K562 (cell line): Measurements from ENCODE around the gene RNGTT. TPM values are rescaled to one million over a fixed set of nuclear protein-coding genes. Genes with fewer than 3 reads are reported as not detected.
"Not testable (repeated sequence)": the region's sequence is repeated elsewhere in the genome, so short reads cannot be mapped to it uniquely, and the experiment has no call there.

ENCODE experiments used
- ATAC-seq: fragments of 200-7000 bp; cut with Tn5 transposase; 3 replicates; pipeline ENCODE4 v1.9.1; 2020; ENCODE audit warnings: moderate library complexity
- BruUV-seq: library from RNA; stranded (reverse); fragments of 400-500 nt; replicated peaks from 2 replicates; lab custom pipeline; 2021; lab: Mats Ljungman, UMichigan
- CTCF ChIA-PET: fragments of 300-600 bp; formaldehyde crosslinking; extraction: SDS; loops from one replicate; lab custom pipeline; 2021; ENCODE audit warnings: low intra/inter-chr PET ratio; lab: Yijun Ruan, JAX
- POLR2A ChIA-PET: fragments of 300-600, 350-650 bp; sonication (Branson Sonifier 250); formaldehyde crosslinking; extraction: SDS; loops from one replicate; lab custom pipeline; 2021; ENCODE audit warnings: antibody characterized with exemption, inconsistent platforms; lab: Yijun Ruan, JAX
- DNase-seq, 4 experiments: peaks; one replicate each; pipeline versions ENCODE4 v3.0.0 to v3.0.0-alpha.2; 2011 to 2018; ENCODE audit warnings: low spot score in 3 of 4, mixed read lengths in 3 of 4; ENCODE audit errors: extremely low read depth in 1 of 4
- FAIRE-seq: peaks from 2 replicates; lab custom pipeline; 2011; peaks lifted over from hg19 to GRCh38; lab: Jason Lieb, UNC
- H2AFZ ChIP-seq: 2 replicates; pipeline ENCODE4 v1.6.0; 2011; ENCODE audit warnings: low read depth, low read length, control low read depth, inconsistent platforms
- H3K27ac ChIP-seq: fragments of 200-600 bp; 3 replicates; pipeline ENCODE4 v1.8.0; 2011; ENCODE audit warnings: low read depth, mild to moderate bottlenecking, control low read depth, inconsistent platforms, low read length, moderate library complexity, mixed read lengths; ENCODE audit errors: extremely low read depth
- H3K27me3 ChIP-seq, 2 experiments: fragments of 300-600 bp in 1 of 2; 2 replicates in 1 of 2; 3 replicates in 1 of 2; pipeline versions ENCODE4 v1.6.0 to v1.8.0; 2011; ENCODE audit warnings: inconsistent platforms in 2 of 2, low read length in 2 of 2, mild to moderate bottlenecking in 1 of 2, mixed read lengths in 1 of 2, moderate library complexity in 1 of 2; ENCODE audit not compliant: control insufficient read depth in 2 of 2, insufficient read depth in 2 of 2
- H3K36me3 ChIP-seq: fragments of 300-600 bp; 3 replicates; pipeline ENCODE4 v1.8.0; 2011; ENCODE audit warnings: mild to moderate bottlenecking, low read length, inconsistent platforms; ENCODE audit not compliant: control insufficient read depth, insufficient read depth
- H3K4me1 ChIP-seq, 2 experiments: fragments of 200-600 bp in 1 of 2; replicated peaks in 1 of 2; 2 replicates in 1 of 2; 3 replicates in 1 of 2; pipeline versions ENCODE4 v1.5.1 to v1.8.0; 2011; ENCODE audit warnings: inconsistent platforms in 2 of 2, low read length in 2 of 2, mild to moderate bottlenecking in 1 of 2, mixed read lengths in 1 of 2, moderate library complexity in 1 of 2; ENCODE audit not compliant: control insufficient read depth in 2 of 2, insufficient read depth in 2 of 2
- H3K4me2 ChIP-seq: 2 replicates; pipeline ENCODE4 v1.6.1; 2011; ENCODE audit warnings: low read length, control low read depth, inconsistent platforms, mixed read lengths; ENCODE audit not compliant: insufficient read depth
- H3K4me3 ChIP-seq: fragments of 200-600 bp; sonication (generic), shearing (Covaris generic); 2 replicates; pipeline ENCODE4 v1.5.1; 2016; ENCODE audit warnings: control low read depth, inconsistent platforms
- H3K79me2 ChIP-seq: fragments of 200-600 bp; 3 replicates; pipeline ENCODE4 v1.8.0; 2011; ENCODE audit warnings: low read length, inconsistent platforms; ENCODE audit not compliant: control insufficient read depth, insufficient read depth
- H3K9ac ChIP-seq, 2 experiments: 2 replicates each; pipeline versions ENCODE4 v1.6.0 to v1.6.1; 2011; ENCODE audit warnings: low read depth in 2 of 2, low read length in 2 of 2, control low read depth in 1 of 2, inconsistent platforms in 1 of 2, mild to moderate bottlenecking in 1 of 2, mixed read lengths in 1 of 2; ENCODE audit not compliant: insufficient read depth in 1 of 2
- H3K9me1 ChIP-seq: one replicate; pipeline ENCODE4 v1.6.0; 2011; ENCODE audit warnings: inconsistent platforms, mild to moderate bottlenecking, low read length, moderate library complexity; ENCODE audit not compliant: control insufficient read depth, insufficient read depth
- H3K9me3 ChIP-seq: replicated peaks from 2 replicates; pipeline ENCODE4 v1.5.1; 2011; ENCODE audit warnings: low read depth, low read length, inconsistent platforms; ENCODE audit not compliant: control insufficient read depth, insufficient read depth
- H4K20me1 ChIP-seq: replicated peaks from 2 replicates; pipeline ENCODE4 v1.6.1; 2011; ENCODE audit warnings: low read length, inconsistent platforms, mixed read lengths; ENCODE audit not compliant: control insufficient read depth, insufficient read depth
- LEF1 ChIP-seq: fragments of 450-650 bp; IDR thresholded peaks from 2 replicates; pipeline ENCODE4 v1.6.1; 2016; ENCODE audit warnings: mild to moderate bottlenecking
- NFIC ChIP-seq: fragments of 450-650 bp; IDR thresholded peaks from 2 replicates; pipeline ENCODE4 v1.6.1; 2017; ENCODE audit warnings: mild to moderate bottlenecking, inconsistent platforms
- NFIX ChIP-seq: fragments of 250-450 bp; sonication (Bioruptor Pico); IDR thresholded peaks from 2 replicates; pipeline ENCODE4 v1.4.0; 2020; ENCODE audit warnings: low read depth, mild to moderate bottlenecking, moderate library complexity
- TCF3 ChIP-seq: sonication (generic); formaldehyde crosslinking; IDR thresholded peaks from 2 replicates; pipeline ENCODE4 v1.4.0; 2020; ENCODE audit warnings: mild to moderate bottlenecking, missing genetic modification reagents
- ZFP30 ChIP-seq: fragments of 250-450 bp; sonication (Bioruptor Pico); IDR thresholded peaks from 2 replicates; pipeline ENCODE4 v1.8.0; 2022; ENCODE audit warnings: moderate library complexity, mild to moderate bottlenecking, inconsistent platforms, borderline replicate concordance
- WGBS: fragments of 100-300 bp; shearing (Covaris generic); methylation state at CpG from one replicate; pipeline ENCODE4 v1.1.6; 2016; ENCODE audit warnings: low coverage, mixed read lengths; ENCODE audit not compliant: insufficient coverage; ENCODE audit errors: missing lambda C conversion rate; 5-methylcytosine and 5-hydroxymethylcytosine counted together
- in situ Hi-C: fragments of 300-500 bp; cut with MboI; formaldehyde crosslinking; loops from 4 replicates; pipeline ENCODE4 v1.15.0; 2018; ENCODE audit warnings: inconsistent platforms, mixed read lengths
- intact Hi-C: fragments of 100-400 bp; cut with micrococcal nuclease; formaldehyde crosslinking; loops from 2 replicates; pipeline ENCODE4 v1.14.2; 2022
- polyA plus RNA-seq, 8 experiments: library from polyadenylated mRNA; depleted of rRNA in 4 of 8; stranded (reverse) in 5 of 8; unstranded in 3 of 8; fragments of >200 nt; fragmentation: Nextera tagmentation in 2 of 8; fragmentation: Illumina TruSeq in 1 of 8; extraction: Ambion mirVana in 2 of 8; extraction: Trizol in 1 of 8; gene quantifications; 2 replicates each; pipeline versions ENCODE4 v1.2.1 to v1.2.3, GENCODE V29; 2011 to 2014; ENCODE audit warnings: inconsistent platforms in 1 of 8, missing spikeins in 1 of 8
- total RNA-seq, 7 experiments: library from RNA; depleted of rRNA in 6 of 7; stranded (reverse); fragments of >200 nt in 6 of 7; fragmentation: Illumina TruSeq in 2 of 7; extraction: Trizol in 2 of 7; gene quantifications; 2 replicates each; pipeline versions ENCODE4 v1.2.1 to v1.2.3, GENCODE V29; 2011 to 2021; ENCODE audit warnings: low replicate concordance in 1 of 7

Gene RNGTT
- total and polyA plus RNA-seq, 9 of the 15 experiments (the other 6 are each of a cell fraction or from before 2014, with no cell fraction given), result 6.1 to 31.7 (median 19.5) TPM

GRCh38 chr6:88722686-88723085 lies 240.7 kb downstream of the RNGTT start (continued):
- no peak for TF ChIP-seq LEF1

GRCh38 chr6:88716399-88716798 lies 247.0 kb downstream of the RNGTT start:
- FAIRE-seq, H3K9me3 ChIP-seq, H2AFZ ChIP-seq, H3K9ac ChIP-seq, CTCF ChIA-PET, DNase-seq, intact Hi-C loops, H3K27ac ChIP-seq, H3K79me2 ChIP-seq, H3K4me2 ChIP-seq, BruUV-seq, H3K9me1 ChIP-seq, ATAC-seq, in situ Hi-C loops, H3K4me3 ChIP-seq, H3K4me1 ChIP-seq, H4K20me1 ChIP-seq, H3K36me3 ChIP-seq, H3K27me3 ChIP-seq, POLR2A ChIA-PET: not testable (repeated sequence)
- TF ChIP-seq NFIX (CRISPR knock-in tag) (0 out of 2 replicates have a peak, but pooled peaks have one; percentile 26), NFIC (peak; percentile 76)
- WGBS, result no CpG with 5 or more reads among the region's 1 CpG

- Histone ChIP-seq H3K4me1 (peaks cover 0 to 2% of the 10 kb centered on the region in 2 experiments; a peak in 2 of 5 replicates), H3K79me2 (no peaks in the 10 kb centered on the region), H3K4me3 (no peak overlapping the region), H3K4me2 (no peak overlapping the region), H3K9ac (no peak overlapping the region), H3K9me3 (no peaks in the 10 kb centered on the region; the same call in 1 of the 2 replicates), H4K20me1 (no peaks in the 10 kb centered on the region), H3K27ac (no peak overlapping the region)
- POLR2A ChIA-PET, result interaction anchor here (1.1 kb wide), 1 partner anchor 14 kb away, joined by 3 read pairs; no protein-coding TSS in a partner anchor
- no peak for DNase-seq
- CTCF ChIA-PET, result no interaction called here
- in situ Hi-C loops, result no loop called here
- ATAC-seq, result no peak
- no TSS peak for BruUV-seq
- no peak for TF ChIP-seq ZFP30 (CRISPR knock-in tag)
- TF ChIP-seq TCF3 (CRISPR knock-in tag), result peak; percentile 24
- TF ChIP-seq, all 486 proteins: peak for 1
- H3K9me1 ChIP-seq, result no peaks in the 10 kb centered on the region
- no peak for FAIRE-seq
- H2AFZ ChIP-seq, result no peak overlapping the region
- no peaks in the 10 kb centered on the region for H3K27me3 ChIP-seq
- 66% methylated on average over 3 of the region's 3 CpGs for WGBS
- no peaks in the 10 kb centered on the region for H3K36me3 ChIP-seq
- intact Hi-C loops, result no loop called here
These were observed 251.0 kb downstream of the RNGTT start for GRCh38 chr6:88712243-88712936.
